GM12891 (cell line): Measurements from ENCODE around the gene UBE2E2.

Source experiments
- POLR2A ChIP-seq: IDR thresholded peaks from 2 replicates; pipeline ENCODE4 v1.6.1; 2011; ENCODE audit warnings: low read depth, low read length, control low read depth
- POLR2AphosphoS5 ChIP-seq: IDR thresholded peaks from 2 replicates; pipeline ENCODE4 v1.6.1; 2011; ENCODE audit warnings: low read depth, low read length, control low read depth
- SPI1 ChIP-seq: IDR thresholded peaks from 2 replicates; pipeline ENCODE4 v1.6.1; 2011; ENCODE audit warnings: low read depth, low read length, control low read depth
- TAF1 ChIP-seq: IDR thresholded peaks from 2 replicates; pipeline ENCODE4 v1.6.1; 2011; ENCODE audit warnings: low read depth, low read length, control low read depth

DNA sequence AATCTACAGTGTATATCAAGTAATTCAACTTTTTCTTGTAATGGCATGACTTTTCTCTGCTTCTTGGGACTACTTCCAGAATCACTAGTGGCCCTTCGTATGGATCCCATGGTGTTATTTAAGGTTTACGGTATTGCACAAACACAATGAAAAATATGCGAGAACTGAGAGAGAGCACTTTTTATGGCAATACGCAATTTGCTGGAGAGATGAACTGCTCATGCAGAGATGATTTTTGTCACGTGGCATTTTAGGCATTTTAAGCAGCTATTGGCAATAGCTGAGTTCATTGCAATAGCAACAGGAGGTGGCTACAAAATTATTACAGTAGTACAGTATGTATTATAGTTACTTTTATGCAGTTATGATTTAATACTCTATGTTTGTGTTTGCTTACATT is 294.0 kb downstream of the UBE2E2 start:
- TF ChIP-seq POLR2A (no peak), POLR2AphosphoS5 (no peak), TAF1 (no peak), SPI1 (no peak)
